ENCODE data around the gene LRWD1. TPM values are rescaled to one million over a fixed set of nuclear protein-coding genes. Genes with fewer than 3 reads are reported as not detected.

Gene LRWD1
- 10 to 100 TPM; 11.6 to 24.6 (median 16.4) TPM for polyA plus RNA-seq (ENCODE audit: insufficient read depth in 1 of 5, insufficient read length in 5 of 5, low replicate concordance in 1 of 5)
- long read RNA-seq, donor 1, partial matches to known transcripts: 8 of 11 reads
- long read RNA-seq, donor 1, other reads (novel, unspliced or antisense): 0 of 11 reads
- long read RNA-seq, donor 2, partial matches to known transcripts: 22 of 143 reads
- long read RNA-seq, donor 2, other reads (novel, unspliced or antisense): 120 of 143 reads
- long read RNA-seq, donor 3, partial matches to known transcripts: 0 of 3 reads
- long read RNA-seq, donor 3, other reads (novel, unspliced or antisense): 0 of 3 reads
- long read RNA-seq, donor 4, partial matches to known transcripts: 8 of 9 reads
- long read RNA-seq, donor 4, other reads (novel, unspliced or antisense): 0 of 9 reads
- long read RNA-seq, donor 5, partial matches to known transcripts: 8 of 10 reads
- long read RNA-seq, donor 5, other reads (novel, unspliced or antisense): 0 of 10 reads
- long read RNA-seq, donor 6, transcript LRWD1-201 (15 exons, 2,215 nt): major isoform, 5 of 5 reads
- long read RNA-seq, donor 6, partial matches to known transcripts: 0 of 5 reads
- long read RNA-seq, donor 6, other reads (novel, unspliced or antisense): 0 of 5 reads
- long read RNA-seq, donor 7, partial matches to known transcripts: 0 of 1 reads
- long read RNA-seq, donor 7, other reads (novel, unspliced or antisense): 0 of 1 reads
- long read RNA-seq, donor 8, partial matches to known transcripts: 5 of 7 reads
- long read RNA-seq, donor 8, other reads (novel, unspliced or antisense): 0 of 7 reads

- peak; percentile 92 for DNase-seq
These were observed at the start of gene LRWD1, which contains the start of gene ALKBH4 for GRCh38 chr7:102464577-102465280. Gene LRWD1 (plus strand): TSS chr7:102464984. CDS start chr7:102465081, 97 bp downstream. Gene ALKBH4 (minus strand): TSS chr7:102464863. CDS start chr7:102464836, 27 bp downstream.

DNA sequence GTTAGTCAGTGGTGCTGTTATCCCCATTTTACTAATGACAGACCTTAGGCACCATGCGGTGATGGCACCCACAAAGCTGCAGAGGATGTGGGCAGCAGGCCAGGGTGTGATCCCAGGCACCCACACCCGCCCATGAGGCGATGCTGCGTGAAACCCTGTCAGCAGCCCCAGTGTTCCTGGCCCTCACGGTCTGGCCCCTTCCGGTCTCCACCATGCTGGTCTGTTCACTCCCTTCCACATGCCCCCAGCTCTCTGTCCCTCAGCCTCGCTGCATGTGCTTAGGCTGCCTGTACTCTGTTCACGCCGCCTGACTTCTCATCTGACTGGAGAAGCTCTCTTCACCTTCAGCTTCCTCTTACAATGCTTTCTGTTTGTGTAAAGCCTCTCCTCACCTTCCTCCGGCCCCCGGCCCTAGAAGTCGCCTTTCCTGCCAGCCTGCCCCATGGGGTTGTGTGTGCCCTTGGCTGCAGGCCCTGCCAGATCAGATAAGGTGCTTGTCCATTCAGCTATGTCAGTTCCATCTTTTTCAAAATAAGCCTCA, 49.0 kb upstream of the LRWD1 start:
- DNase-seq: no peak

- DNase-seq: no peak
These were observed 48.4 kb upstream of the LRWD1 start for GRCh38 chr7:102416406-102416805.

DNA sequence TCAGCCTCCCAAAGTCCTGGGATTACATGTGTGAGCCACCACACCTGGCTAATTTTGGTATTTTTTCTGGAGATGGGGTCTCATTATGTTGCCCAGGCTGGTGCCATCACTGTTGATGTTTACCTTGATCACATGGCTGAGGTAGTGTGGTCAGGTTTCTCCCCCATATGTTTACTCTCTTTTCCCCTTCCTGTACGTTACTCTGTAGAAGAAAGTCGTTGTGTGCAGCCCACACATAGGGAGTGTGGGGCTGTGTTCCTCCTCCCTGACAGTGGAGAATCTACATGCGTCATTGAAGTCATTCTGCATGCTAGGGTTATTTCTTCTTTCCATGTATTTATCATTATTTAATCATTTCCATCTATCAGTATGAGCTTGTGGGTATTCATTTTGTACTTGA, 47.7 kb upstream of the LRWD1 start:
- DNase-seq: no peak

DNA sequence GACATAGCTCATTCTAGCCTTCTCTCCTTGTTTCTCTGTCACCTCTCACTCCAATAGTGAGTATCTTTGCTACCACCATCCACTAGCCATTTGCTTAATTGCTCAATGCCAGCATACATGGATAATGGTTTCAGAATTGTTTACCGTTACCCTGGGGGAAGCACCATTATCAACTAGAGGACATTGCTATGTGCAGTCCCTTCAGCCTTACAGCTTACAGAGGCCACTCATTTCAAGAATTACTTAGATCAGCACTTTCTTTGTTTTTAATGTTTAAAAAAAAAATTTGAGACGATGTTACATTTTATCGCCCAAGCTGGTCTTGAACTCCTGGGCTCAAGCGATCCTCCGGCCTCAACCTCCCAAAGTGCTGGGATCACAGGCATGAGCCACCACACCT, 46.2 kb upstream of the LRWD1 start:
- no peak for DNase-seq

DNA sequence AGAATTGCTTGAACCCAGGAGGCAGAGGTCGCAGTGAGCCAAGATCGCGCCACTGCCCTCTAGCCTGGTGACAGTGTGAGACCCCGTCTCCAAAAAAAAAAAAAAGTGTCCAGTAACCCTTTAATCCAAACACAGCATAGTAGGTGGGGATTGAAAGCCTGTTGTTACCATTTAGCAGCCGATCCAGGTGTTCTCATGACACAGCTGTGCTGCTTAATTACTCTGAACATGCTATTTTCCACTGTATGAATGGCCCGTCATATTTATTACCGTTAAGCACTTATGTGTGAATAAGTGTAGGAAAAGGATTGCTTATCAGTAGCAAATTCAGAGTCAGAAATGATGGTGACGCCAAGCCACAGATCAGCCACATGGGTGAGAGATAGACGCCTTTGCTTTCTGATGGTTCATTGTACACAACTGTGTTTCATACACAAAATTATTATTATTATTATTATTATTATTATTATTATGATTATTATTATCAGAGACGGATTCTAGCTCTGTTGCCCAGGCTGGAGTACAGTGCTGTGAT, 43.0 kb upstream of the LRWD1 start:
- DNase-seq: no peak

- no peak for DNase-seq
These were observed 40.6 kb upstream of the LRWD1 start for GRCh38 chr7:102424129-102424551.

- DNase-seq: no peak
These were observed 40.0 kb upstream of the LRWD1 start for GRCh38 chr7:102424787-102425218.

GRCh38 chr7:102425639-102426267, 39.0 kb upstream of the LRWD1 start:
- no peak for DNase-seq

DNA sequence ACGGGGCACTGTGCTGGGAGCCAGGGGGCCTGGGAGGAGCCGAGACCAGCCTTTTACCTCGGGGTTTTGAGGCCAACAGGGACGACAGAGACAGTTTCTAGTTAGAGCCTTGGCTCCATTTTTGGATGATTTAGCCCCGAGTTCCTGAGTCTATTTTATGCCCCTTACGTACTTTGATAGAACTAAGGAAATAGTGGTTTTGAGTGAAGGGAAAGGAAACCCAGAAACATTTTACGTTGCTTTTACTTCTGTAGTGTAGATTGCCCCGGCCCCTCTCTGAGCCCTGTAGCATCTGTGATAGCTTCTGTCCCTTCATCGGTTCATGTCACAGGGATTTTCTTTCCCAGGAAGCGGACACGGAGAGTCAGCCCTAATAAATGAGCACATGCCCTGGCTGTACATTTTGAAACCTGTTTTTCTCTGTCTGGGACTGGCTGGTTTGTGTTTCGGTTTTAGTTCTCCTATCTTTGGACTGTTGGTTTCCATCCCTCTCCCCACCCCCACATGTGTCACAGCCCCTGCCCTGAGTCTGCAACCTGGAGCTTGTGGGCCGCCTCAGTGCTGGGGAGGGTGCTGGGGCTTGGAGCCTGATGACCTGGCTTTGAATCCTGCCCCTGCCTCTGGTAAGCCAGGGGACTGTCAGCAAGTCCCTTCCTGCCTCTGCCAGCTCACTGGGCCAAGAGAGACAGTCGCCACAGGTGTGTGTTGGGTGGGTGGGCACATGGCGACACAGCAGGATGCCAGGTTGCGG, 38.3 kb upstream of the LRWD1 start:
- DNase-seq: no peak

DNA sequence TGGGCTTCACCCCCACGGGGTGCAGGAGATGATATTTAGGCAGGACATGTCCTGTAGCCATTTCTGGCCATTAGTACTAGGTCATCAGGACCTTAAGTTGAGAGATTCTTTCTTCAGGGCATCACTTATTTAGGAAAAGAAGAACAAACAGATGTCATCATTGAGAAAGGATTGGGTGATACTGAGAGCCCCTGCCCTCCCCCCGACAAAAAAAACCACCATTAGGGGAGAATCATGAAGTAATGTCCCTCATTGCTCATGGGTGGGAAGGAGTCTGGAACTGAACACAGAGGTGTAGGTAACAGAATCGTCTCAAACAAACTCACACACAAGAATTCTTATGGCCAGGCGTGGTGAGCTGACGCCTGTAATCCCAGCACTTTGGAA, 37.8 kb upstream of the LRWD1 start:
- DNase-seq: no peak

DNA sequence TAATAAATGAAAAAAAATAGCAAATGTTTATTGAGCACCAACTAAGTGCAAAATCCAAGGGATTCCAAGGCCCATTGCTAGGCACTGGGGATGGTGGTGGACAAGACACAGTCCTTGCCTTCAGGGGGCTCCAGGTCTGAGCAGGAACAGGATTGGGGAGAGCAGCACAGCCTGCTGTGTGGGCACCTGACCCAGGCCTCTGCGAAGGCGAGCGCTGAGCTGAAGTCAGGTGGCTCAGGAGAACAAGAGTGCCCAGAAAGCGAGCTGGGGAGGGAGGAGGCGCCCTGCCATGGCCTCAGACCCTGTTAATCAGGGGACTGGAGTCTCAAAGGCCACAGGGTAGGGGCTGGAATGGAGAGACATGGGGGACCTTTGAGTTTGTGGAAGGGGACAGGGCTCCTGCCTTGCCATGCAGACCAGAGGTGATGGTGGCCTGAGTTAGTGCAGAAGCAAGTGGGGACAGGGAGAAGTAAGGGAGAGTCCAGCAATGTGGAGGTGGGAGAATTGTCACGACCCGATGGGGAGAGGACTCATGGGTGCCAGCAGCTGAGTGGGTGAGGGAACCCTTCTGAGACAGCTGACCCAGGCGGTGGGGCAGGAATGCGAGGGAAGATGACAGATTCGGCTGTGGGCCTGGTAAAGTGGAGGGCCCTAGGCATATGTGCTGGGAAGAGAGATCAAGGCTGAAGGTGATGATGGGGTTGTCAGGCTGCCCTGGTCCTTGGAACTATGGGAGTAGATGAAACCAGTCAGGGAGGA, 35.5 kb upstream of the LRWD1 start:
- no peak for DNase-seq

DNA sequence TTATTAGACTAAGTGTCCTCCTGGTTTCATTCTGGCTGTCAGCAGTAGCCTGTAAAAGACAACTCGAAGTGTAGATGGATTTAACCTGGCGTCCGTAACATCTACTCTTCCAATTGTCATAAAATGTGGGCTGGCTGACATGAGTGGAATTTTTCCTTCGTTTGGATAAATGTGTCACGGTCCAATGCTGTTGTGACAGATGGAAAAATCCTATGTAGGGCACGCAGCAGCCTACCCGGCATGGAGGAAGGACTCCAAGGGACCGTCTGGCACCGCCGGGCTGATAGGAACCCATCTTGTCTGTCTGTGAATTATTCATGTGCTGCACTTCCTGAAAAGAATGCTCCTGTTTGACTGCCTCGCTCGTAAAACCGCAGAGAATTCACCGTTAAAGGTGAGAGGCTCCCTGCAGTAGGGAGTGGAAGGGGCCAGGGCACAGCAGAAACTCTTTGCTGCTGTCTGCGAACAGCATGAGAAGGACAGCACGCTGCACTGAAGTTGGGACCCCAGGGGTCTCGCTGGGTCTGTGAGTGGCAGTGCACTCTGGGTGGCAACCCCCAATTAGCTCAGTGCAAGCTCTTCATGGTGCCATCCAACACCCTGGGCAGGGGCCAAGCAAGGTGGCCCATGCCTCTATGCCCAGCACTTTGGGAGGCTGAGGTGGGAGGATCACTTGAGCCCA, 33.0 kb upstream of the LRWD1 start:
- no peak for DNase-seq

DNA sequence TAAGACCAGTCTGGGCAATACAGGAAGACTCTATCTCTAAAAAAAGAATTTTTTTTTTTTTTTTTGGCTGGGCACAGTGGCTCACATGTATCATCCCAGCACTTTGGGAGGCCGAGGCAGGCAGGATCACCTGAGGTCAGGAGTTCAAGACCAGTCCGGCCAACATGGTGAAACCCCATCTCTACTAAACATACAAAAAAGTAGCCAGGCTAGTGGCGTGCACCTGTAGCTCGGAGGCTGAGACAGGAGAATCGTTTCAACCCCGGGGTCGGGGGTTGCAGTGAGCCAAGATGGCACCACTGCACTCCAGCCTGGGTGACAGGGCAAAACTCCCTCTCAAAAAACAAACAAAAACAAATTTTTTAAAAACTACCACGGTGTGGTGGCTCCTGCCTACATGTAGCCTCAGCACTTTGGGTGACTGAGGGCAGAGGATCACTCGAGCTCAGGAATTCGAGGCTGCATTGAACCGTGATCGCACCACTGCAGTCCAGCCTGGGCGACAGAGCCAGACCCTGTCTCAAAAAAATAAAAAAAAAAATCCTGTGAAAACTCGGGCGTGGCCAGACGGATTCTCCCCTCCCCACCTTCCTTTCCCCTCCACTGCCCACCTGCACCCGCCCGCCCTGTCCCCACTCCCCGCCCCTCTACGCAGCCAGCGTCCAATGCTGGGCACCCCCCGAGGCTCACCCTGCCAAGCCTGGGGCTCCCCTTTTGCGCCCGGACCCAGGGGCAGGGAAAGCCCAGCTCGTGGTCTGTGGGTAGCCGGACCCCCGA, 32.2 kb upstream of the LRWD1 start:
- peak in 1 of 2 donors; percentile 6 for DNase-seq

DNA sequence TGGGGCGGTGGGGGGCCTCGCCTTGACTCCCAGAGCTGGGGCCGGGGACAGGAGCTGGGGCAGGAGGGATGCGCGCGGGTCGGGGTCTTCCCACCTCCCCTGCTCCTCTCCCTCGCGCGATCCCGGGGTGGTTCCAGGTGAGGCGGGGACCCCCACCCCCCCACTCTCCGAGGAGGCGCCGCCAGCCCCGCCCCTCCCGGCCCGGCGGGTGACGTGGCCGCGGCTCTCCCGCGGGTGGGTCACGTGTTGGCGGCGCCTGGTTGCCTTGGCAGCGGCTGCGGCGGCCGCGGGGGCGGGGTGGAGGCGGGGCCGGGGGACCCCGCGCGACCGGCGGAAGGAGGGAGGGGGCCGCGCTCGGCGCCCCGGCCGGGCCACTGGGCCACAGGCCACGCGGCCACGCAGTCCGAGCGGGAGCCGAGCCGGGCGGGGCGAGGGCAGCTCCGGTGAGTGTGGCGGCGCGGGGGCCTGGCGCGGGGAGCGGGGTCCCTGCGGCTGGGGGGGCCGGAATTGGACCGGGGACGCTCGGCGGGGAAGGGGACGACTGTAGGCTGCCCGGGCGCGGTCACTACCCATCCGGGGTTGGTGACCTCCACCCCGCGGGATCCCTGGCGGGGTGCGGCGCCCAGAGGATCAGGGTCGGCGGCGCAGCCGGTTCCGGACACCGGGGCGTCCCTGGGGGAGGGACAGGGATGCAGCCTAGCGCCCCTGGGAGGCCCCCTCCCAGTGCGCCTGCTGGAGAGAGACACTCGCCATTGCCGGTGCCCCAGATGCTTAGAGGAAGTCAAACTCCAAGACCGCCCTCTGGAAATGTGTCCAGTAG, 31.4 kb upstream of the LRWD1 start, which contains the start of gene ORAI2:
ORAI2 (plus strand) TSS at position 357 of the 820 bp plus-strand sequence. CDS start 5,382 bp downstream, outside the sequence.
- DNase-seq: peak; percentile 64 to 69

DNA sequence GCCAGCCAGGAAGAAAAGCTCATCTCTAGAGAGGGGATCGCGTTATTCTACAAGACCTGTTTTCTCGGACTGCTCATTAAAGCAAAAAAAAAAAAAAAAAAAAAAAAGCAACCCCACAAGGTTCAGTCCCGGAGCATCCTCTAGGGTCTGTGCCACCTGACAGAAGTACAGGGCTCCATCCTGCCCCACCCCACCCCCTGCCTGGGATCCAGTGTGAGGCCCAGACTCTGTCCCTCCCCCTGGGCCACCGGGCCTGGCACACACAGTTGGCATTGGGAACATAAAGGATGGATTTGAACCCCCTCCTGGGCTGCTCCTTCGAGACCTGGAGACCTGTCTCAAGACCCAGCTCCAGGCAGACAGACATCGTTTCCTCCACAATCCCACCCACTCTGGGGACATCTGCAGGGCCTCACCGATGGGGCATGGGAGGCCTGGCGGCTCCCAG, 30.7 kb upstream of the LRWD1 start:
- DNase-seq: no peak

- no peak for DNase-seq
These were observed 28.7 kb upstream of the LRWD1 start for GRCh38 chr7:102436118-102436517.

Data from right lung (tissue), 10 donors.